Measurements from ENCODE around the gene BMPR1A.

The BMPR1A gene

DNA sequence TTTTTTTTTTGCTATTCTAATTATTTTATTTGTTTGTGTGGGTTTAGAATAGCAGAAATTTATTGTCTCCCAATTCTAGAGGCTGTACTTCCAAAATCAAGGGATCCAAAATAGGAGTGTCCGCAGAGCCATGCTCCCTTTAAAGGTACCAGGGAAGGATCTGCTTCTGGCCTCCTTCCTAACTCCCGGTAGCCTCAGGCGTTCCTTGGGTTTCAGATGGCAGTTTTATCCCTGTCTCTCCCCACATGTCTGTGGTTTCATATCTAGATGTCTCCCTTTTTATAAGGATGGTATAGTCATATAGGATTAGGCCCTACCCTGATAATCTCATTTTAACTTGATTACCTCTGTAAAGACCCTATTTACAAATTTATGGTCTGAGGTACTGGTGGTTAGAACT lies 48.4 kb downstream of the BMPR1A start:
- no peak for DNase-seq

DNA sequence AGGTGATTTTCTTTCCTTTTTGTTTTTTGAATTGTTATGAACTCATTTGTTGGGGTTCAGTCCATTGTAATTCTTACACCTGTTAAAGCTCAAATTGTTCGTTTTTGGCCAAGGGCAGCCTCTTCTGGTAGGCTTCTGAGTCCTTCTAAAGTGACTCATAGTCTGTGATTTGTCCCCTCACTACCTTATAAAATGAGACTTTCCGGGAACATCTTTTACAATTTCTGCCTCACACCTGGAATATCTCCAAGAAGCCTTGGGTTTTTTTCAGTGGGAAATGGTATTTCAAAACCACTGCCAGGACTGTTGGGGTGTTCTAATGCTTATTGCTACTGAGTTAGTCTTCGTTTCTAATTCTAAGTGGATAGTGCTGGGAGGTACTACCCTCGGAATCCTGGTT lies 56.7 kb downstream of the BMPR1A start:
- DNase-seq = no peak

DNA sequence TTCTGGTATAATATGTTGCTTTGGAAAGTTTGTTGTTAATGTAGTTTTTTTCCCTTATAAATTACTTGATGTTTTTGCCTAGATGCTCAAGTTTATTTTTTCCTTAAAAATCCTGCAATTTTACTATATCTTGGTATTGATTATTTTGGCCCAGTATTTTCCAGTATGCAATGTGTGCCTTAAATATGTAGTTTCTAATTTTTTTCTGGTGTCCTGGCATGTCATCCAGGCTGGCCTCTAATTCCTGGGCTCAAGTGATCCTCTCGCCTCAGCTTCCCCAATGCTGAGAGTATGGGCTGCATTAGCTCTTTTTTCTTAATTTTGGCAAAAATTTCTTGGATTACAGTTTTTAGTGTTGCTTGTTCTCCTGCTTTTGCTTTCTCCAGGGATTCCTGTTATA lies 57.6 kb downstream of the BMPR1A start:
- no peak for DNase-seq

DNA sequence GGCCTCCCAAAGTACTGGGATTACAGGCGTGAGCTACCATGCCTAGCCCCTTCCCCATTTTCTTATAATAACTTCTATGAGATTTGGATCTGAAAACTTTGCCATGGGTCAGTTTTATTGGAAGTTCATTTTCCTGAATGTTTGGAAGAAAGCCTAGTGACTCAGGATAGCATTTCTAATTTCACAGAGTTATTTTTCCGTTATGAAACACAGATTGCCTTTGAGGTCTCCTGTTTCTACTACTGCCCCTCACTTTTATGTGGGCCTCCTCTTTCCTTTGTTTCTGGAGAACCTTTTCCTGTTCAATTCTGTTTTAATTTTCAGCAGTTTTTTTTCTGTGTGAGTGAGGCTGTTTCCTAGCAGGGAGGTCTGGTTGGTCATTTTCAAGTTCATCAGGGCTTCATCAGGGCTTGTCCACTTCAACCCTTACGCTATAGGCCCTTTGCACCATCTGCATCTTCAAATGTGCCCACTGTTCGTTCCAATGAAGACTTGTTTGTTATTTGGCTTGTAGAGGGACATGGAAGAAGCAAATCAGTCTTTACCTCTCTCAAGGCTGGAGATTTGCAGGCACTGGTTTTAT lies 58.7 kb downstream of the BMPR1A start:
- DNase-seq = no peak

DNA sequence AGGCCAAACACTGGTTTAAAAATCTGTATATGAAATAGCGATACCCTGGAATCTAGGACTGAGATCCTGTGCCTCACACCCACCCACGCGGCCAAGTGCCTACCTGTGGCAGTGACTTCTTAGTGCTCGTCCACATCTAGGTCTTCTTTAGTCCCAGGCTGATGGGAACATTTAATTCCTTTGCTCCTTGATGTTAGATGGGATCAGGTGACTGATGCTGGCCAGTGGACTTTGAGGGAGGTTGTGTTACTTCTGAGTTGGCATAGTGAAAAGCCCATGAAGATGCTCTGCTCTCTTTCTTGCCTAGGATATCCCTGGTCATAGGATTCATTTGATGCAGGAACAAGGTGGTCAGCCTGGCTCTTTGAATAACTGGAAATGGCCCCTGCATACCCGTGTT lies 59.2 kb downstream of the BMPR1A start:
- no peak for DNase-seq

DNA sequence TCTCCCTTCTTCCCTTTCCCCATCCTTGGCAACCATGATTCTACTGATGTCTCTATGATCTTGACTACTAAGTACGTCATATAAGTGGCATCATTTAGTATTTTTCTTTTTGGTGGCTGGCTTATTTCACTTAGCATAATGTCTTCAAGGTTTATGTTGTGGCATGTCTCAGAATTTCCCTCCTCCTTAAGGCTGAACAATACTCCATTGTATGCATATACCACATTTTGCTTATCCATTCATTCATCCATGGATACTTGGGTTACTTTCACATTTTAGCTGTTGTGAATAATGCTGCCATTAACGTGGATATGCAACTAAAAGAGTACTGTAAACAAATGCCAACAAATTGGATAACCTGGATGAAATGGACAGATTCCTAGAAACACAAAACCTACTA lies 60.8 kb downstream of the BMPR1A start:
- DNase-seq = no peak

DNA sequence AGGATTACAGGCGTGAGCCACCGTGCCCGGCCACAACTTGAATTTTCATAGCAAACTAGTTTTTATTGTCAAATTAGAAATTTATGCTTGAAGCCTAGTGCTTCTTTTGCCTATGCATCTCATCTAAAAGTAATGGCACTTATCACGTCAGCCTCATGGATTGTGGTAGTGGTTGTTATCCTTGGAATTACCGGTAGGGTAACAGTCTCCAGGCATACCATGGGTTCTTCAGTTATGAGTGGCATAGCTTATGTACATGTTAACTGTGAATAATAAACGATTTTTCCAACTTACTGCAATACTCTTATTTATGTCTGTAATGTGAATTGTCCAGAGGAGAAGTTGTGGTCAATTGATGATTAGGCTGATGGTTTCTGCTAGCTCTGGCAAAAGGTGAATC lies 63.1 kb downstream of the BMPR1A start:
- DNase-seq = no peak

DNA sequence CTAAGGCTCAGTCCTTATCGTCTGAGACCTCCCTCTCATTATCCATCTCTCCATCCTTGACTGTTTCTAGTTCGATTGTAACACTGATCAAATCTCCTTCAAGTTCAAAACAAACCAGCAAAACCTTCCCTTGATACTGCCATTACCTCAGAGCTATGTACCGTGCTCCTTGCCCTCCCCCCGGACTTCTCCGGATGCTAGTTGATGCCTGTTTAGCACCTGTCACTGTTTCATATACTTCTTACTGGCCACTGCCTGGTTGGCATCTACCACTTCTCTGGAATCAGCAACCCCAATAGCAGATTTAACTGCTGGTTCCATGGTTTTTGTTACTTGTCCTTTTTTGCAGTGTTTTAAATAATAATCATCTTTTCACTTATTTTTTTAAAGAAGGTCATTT lies 64.1 kb downstream of the BMPR1A start:
- DNase-seq = no peak

DNA sequence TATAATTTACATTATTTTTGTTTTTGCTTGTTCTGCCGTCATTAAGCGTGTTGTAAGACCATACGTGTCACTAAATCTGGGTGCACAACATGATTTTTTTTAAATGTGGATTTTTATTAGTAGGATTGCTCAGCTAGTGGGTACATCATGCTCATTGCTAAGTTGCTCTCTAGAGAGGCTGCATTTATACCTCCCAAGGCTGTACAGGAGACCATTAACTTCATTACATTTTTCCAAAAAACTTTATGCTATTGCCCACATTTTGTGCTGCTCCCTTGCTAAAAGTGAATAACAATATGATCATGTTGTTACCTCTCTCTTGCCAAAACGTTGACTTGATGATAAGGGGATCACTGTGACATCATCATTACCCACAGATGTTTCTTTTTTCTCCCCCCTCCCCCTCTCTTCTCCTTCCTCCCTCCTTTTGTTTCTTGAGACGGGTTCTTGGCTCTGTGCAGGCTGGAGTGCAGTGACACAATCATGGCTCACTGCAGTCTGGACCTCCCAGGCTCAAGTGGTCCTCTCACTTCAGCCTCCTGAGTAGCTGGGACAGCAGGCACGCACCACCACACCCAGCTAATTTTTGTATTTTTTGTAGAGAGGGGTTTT lies 65.1 kb downstream of the BMPR1A start:
- no peak for DNase-seq

DNA sequence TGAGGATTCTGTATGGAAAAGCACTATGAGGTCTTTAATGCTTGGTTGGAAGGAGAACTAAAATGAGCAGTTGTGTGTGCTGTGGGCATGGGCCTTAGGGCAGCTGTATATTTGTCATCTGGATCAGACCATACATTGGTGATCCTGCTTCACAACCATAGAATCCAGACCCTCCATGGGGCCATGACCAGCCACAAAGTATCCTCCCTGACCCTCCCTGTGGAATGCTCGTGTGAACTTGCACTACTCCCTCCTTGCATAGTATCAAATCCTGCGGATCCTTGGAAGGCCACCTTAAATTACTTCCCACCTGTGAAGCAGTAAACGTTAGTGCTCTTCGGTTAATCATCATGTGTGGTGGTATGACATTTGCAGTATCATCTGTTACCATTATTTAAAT lies 67.1 kb downstream of the BMPR1A start:
- DNase-seq = no peak

DNA sequence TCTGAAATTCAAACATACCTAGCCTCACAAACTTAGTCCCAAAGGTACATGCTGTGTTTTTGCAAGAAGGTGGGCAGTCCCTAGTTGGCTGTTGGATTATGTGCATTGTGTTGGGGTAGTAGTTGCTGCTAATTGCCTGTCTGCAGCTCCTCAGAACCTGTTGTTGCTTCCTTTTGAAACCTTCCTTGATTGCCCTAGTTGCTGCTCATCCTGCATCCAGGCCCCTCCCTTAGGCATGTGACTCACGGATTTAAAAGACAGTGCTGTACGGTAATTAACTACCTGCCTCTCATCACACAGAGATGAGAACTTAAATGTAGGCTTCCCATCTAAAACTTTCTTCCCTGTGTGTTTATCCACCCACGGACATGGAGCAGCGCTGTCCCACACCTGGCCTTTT lies 67.7 kb downstream of the BMPR1A start:
- no peak for DNase-seq

DNA sequence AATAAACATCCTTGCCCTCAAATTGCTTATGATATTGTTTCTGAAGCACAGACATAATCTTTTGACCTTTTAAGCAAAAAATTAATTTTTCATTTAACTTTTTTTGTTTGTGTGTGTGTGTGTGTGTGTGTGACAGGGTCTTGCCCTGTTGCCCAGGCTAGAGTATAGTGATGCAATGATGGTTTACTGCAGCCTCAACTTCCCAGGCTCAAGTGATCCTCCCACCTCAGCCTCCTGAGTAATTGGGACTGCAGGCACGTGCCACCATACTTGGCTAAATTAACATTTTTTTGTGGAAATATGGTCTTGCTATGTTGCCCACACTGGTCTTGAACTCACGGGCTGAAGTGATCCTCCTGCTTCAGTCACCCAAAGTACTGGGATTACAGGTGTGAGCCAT lies 68.9 kb downstream of the BMPR1A start:
- DNase-seq = no peak

DNA sequence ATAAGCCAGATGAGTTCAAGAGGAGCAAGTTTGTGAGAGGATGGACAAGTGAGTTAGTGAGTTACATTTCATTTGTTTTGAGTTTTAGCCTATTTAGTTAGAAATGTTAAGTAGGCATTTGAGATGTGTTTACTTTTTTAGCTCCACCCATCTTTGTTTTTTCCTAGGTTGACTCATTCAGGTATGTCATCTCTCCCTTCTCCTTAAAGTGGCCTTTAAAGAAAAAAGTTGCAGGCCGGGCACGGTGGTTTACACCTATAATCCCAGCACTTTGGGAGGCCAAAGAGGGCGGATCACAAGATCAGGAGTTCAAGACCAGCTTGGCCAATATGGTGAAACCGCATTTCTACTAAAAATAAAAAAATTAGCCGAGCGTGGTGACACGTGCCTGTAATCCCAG lies 71.2 kb downstream of the BMPR1A start:
- no peak for DNase-seq

DNA sequence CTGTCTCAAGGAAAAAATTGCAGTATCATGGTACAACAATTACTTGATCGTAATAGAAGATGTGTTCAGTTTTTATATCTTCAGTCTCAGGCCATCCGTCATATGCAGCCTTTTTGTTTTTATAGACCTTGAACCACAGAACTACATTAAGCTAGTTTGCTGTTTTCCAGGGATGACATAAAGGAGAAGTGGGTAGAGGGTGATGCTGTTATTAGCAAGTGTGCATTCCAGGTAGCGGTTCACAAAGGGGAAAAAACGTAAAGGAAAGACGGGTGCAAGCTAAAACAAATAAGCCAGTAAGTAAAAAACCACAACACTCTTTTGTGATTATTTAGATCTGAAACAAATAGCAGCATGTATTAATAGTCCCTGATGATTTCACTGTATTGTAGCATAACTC lies 71.7 kb downstream of the BMPR1A start:
- no peak for DNase-seq

DNA sequence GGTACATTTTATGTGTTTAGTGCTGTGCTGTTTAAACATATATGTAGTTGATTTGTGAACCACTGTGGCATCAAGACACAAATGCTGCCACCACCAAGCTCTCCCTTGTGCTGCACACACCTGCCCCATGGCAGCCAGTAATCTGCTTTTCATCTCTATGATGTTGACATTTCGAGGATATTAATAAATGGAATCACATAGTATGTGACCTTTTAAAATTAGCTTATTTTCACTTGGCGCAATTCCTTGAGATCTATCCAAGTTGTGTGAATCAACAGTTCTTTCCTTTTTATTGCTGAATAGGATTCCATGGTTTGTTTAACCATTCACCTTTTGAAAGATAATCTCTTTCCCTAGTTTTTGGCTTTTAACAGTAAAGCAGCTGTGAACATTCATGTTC lies 73.1 kb downstream of the BMPR1A start:
- no peak for DNase-seq

DNA sequence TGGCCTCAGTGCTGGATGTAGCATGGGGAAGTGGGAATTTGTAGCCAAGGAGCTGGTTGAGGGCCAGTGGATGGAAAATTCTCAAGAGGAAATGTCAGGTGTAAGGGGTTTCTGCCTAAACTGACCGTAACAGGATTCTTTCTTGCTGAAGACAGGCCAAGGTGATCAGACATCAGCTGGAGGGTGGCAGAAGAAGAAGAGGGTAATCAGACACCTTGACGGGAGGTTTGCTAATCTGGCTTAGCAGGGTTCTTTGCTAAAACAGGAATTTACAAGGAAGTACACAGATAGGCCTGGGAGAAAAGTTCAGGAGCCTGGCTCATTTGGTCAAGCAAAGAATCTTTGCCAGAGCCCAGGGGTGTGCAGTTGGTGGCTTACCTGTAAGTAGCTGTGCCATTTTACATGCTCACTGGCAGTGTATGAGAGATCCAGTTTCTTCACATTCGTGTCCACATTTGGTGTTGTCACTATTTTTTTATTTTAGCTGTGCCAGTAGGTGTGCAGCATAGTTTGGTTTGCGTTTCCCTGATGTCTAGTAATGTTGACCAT lies 73.7 kb downstream of the BMPR1A start:
- DNase-seq = no peak

DNA sequence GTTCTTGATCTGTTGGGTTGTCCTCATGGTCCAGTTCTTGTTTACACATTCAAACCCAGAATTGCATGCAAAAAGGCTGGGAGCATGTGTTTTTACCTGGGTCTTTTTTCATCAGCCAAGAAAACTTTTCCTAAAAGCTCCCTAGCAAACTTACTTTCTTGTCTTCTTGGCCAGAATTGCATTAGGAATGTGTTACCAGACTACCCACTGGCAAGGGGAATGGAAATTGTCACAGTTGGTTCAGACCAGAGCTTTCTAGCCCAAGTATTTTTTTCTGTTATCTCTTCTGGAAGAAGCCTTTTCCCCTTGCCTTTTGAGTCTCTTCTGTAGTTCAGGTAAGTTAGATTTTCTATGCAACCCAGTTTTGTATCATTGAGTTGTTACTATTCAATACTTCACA lies 77.5 kb downstream of the BMPR1A start:
- DNase-seq = no peak

DNA sequence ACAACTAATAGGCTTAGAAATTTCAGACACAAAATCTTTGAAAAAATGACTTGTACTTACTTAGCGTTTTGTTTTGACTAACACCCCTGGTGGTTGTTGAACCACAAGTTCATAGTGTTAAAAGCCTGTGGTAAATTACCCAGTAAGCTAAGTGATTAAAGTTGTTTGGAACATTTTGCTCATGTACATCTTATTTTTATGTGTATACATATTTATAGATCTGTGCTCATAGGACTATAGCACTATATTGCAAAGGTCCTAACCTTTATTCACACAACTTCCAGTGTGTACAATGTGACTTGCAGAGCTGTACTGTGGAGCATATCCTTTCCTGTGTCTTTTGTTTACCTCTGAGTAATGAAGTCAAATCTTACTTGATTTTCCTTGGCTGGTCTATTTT lies 79.6 kb downstream of the BMPR1A start:
- no peak for DNase-seq

DNA sequence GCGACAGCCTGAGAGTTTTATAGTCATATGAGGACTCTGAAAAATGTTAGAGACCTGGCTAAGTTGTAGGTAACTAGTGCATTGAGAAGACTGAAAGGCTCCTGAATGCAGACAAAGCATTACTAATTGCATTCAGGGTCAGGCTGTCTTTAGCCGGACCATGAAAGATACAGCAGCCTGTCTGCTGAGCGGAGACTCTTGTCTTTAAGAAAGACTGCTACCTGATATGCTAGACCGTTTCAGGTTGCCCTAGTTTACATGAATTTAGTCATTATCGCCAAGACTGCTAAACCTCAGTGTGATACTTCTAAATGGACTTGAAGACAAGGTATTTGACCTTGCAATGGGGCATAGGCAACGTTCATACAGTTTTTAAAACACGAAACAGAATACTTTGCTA lies 81.2 kb downstream of the BMPR1A start:
- no peak for DNase-seq

DNA sequence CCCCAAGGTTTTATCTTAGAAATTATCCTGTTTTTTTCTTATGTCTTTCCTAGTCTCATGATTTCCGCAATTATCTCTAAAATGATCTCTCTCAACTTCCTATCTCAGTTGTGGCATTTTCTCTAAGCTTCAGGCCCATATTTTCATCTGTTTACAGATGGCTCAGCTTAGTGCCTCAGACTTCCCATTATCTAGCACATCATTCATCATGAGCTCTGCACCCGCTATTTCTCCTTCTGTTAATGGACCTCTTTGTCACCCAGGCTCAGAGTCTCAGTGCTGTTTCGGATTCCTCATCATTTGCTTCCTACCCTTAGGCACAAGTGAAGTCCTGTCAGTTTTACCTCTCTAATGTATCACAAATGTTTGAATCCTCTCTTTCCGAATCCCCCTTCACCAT lies 84.1 kb downstream of the BMPR1A start:
- DNase-seq = no peak

DNA sequence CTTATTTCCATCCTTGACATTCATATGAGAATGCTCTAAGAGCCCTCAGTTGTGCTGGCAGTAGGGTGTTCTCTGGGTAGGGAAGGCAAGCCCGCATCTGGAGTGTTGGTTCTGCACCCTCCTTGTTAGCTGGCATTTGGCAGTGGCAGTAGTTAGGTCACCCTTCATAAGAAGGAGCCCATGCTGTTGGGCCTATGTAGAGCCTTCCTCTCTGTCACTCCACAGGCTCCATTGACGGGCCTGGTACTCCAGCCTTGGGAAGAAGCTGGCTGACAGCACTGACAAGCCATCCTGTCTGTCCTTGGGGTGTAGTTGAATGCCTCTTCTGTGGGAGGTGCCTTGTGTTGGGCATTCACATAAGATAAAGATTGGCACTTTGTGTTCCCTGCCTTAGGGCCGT lies 89.7 kb downstream of the BMPR1A start:
- DNase-seq = no peak

DNA sequence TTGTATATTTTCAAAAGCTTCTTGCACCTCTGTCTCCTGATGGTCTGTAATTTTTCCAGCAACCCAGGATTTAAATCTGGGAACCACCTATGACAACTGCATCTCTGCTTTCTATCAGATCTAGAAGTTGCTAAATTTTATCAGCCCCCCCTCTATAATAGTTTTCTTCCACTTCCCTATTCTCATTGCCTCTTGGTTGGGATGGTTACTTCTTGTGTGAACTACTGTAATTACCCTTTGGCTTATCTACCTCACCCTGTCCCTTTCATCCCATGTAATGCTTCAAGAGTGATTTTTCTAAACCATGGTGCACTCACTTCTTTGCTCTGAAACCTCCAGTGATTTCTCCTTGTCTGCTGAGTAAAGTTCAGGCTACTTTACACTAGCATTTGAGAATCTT lies 92.3 kb downstream of the BMPR1A start:
- DNase-seq = no peak

DNA sequence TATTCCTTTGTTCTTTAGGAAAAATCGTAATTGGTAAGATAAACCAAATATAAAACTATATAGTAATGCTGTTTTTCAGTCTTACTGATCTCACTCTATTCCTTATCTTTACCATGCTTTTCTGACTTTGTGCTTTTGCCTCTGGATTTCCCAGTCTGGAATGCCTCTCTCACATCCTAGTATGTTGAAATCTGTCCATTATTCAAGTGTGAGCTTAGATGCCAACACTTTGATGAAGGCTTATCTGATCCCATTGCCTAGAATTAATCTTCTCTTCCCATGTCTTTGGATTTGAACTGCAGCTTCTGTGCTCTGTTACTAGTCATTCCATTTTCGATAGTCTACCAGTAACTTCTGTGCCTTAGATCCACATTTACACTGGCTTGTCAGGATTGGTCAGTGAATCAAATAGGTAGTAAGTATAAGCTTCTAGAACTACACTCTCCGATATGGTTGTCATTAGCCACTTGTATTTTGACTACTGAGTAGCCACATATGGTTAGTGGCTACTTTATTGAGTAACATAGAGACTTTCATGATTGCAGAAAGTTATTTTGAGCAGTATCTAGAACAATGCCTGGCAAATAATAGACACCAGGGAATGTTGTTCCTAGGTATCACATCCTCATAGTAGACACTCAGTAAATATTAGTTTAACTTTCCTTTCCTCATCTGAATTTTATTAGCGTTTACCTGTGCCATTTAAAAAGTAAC lies 92.9 kb downstream of the BMPR1A start:
- DNase-seq = no peak

DNA sequence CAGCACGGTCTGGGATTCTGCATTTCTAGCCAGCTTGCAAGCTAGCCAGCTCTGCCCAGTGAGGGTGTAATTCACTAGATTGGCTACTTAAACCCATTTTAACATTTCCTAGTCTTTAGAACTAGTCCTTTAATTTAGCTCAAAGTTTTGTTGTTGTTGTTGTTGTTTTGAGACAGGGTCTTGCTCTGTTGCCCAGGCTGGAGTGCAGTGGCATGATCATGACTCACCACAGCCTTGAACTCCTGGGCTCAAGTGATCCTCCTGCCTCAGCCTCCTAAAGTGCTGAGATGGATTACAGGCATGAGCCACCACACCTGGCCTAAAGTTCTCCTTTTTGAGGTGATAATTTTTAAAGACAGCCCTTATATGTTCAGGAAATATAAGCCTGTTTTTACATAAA lies 94.1 kb downstream of the BMPR1A start:
- DNase-seq = no peak

Data from Kasumi-1 (cell line).